ENCODE measurements around the gene LANCL2.

The LANCL2 gene

DNA sequence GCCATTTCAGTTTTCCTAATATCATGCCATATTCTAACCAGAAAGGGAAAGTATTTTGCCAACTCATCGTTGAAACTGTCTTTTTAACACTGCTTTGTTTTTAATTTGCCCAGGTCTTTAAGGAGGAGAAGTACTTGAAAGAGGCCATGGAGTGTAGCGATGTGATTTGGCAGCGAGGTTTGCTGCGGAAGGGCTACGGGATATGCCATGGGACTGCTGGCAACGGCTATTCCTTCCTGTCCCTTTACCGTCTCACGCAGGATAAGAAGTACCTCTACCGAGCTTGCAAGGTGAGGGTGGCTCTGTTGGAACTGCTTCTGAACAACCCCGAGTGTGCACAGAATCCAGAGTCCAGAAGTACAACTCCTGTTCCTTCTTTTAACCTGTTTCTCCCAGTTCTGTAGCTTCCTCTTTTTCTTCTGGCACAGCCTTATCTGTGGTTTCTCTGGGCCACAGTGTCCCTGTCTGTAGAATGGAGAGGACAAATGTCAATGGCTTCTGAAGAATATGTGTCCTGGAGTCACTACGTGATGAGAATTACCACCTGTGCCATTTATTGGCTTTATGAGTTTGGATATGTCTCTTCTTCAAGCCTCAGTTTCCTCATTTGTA lies 60.1 kb downstream of the LANCL2 start:
- Histone ChIP-seq H3K4me3 (replicated peaks; ENCODE audit: low read depth, low read length) (no peak overlapping the region), H3K36me3 (ENCODE audit: control insufficient read depth, insufficient read depth, low read length) (peaks cover 13% of the 10 kb centered on the region), H3K27me3 (replicated peaks; ENCODE audit: control insufficient read depth, insufficient read depth, low read length) (no peaks in the 10 kb centered on the region)
- no peak for DNase-seq (ENCODE audit: extremely low read depth, insufficient read length)
- TF ChIP-seq, protein P1, sequence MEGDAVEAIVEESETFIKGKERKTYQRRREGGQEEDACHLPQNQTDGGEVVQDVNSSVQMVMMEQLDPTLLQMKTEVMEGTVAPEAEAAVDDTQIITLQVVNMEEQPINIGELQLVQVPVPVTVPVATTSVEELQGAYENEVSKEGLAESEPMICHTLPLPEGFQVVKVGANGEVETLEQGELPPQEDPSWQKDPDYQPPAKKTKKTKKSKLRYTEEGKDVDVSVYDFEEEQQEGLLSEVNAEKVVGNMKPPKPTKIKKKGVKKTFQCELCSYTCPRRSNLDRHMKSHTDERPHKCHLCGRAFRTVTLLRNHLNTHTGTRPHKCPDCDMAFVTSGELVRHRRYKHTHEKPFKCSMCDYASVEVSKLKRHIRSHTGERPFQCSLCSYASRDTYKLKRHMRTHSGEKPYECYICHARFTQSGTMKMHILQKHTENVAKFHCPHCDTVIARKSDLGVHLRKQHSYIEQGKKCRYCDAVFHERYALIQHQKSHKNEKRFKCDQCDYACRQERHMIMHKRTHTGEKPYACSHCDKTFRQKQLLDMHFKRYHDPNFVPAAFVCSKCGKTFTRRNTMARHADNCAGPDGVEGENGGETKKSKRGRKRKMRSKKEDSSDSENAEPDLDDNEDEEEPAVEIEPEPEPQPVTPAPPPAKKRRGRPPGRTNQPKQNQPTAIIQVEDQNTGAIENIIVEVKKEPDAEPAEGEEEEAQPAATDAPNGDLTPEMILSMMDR (IDR thresholded peaks at IDR 0.05; ENCODE audit: insufficient read depth, low read length, poor library complexity, severe bottlenecking) = no peak

DNA sequence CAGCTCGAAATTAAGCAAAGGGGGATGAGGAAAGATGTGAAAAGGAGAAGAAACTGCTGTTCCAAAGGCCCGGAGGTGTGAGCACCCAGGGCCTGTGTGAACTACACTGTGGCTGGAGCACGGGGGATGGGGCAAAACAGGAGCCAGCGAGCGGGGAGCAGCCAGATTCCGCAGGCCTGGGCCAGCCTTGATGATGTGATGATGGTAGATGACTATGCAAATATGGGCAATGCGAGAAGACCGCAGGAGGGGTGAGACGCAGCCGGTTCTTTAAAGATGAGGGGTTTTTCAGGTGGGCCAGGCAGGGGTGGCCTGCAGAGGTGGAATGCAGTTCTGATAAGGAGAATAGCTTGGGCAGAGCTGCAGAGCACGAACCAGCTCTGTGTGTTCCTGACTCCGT lies 61.5 kb downstream of the LANCL2 start:
- Histone ChIP-seq H3K4me3 (replicated peaks; ENCODE audit: low read depth, low read length) (no peak overlapping the region), H3K36me3 (ENCODE audit: control insufficient read depth, insufficient read depth, low read length) (peaks cover 12% of the 10 kb centered on the region), H3K27me3 (replicated peaks; ENCODE audit: control insufficient read depth, insufficient read depth, low read length) (no peaks in the 10 kb centered on the region)
- DNase-seq (ENCODE audit: extremely low read depth, insufficient read length) = no peak
- TF ChIP-seq, protein P1 (IDR thresholded peaks at IDR 0.05; ENCODE audit: insufficient read depth, low read length, poor library complexity, severe bottlenecking) = no peak

DNA sequence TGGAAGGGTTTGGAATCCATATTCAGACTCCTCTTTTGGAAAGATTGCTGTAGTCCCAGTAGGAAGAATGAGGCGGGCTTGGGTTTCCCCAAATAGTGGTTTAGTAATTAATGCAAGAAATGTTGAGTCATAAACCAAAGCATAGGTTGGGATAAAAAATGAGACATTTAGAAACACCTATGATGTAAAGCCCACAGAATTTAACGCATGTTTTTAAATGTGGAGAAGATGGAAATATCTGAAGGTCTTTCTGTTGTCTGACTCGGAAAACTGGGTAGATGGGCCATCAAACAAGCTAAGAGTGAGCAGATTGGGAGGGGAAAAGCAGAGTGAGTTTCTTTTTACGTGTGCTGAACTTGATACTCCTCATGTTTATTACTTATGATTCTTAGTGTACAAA lies 62.2 kb downstream of the LANCL2 start:
- Histone ChIP-seq H3K27me3 (replicated peaks; ENCODE audit: control insufficient read depth, insufficient read depth, low read length) (no peaks in the 10 kb centered on the region), H3K36me3 (ENCODE audit: control insufficient read depth, insufficient read depth, low read length) (peaks cover 12% of the 10 kb centered on the region), H3K4me3 (replicated peaks; ENCODE audit: low read depth, low read length) (no peak overlapping the region)
- no peak for DNase-seq (ENCODE audit: extremely low read depth, insufficient read length)
- TF ChIP-seq, protein P1 (IDR thresholded peaks at IDR 0.05; ENCODE audit: insufficient read depth, low read length, poor library complexity, severe bottlenecking) = no peak

DNA sequence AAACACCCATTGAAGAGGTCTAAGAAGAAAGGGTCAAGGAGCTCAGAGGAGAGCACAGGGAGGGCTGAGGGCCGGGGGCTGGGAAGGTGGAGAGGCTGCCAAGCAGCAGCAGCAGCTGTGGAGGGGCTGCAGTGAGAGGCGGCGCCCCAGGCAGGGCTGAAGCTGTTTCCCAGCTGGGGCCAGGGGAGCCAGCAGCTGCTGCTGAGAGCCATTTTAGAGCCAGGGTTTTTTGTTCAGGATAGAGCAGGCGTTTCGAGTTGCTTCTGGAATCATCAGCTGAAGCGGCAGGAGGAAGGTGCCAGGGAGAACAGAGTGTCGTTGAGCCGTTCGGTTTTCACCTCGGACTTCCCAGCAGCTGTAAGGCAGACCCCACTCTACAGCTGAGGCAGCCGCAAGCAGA lies 62.7 kb downstream of the LANCL2 start:
- no peak overlapping the region for H3K4me3 ChIP-seq (replicated peaks; ENCODE audit: low read depth, low read length)
- no peaks in the 10 kb centered on the region for H3K27me3 ChIP-seq (replicated peaks; ENCODE audit: control insufficient read depth, insufficient read depth, low read length)
- TF ChIP-seq, protein P1 (IDR thresholded peaks at IDR 0.05; ENCODE audit: insufficient read depth, low read length, poor library complexity, severe bottlenecking) = no peak
- H3K36me3 ChIP-seq (ENCODE audit: control insufficient read depth, insufficient read depth, low read length) = peaks cover 13% of the 10 kb centered on the region
- DNase-seq (ENCODE audit: extremely low read depth, insufficient read length) = no peak

DNA sequence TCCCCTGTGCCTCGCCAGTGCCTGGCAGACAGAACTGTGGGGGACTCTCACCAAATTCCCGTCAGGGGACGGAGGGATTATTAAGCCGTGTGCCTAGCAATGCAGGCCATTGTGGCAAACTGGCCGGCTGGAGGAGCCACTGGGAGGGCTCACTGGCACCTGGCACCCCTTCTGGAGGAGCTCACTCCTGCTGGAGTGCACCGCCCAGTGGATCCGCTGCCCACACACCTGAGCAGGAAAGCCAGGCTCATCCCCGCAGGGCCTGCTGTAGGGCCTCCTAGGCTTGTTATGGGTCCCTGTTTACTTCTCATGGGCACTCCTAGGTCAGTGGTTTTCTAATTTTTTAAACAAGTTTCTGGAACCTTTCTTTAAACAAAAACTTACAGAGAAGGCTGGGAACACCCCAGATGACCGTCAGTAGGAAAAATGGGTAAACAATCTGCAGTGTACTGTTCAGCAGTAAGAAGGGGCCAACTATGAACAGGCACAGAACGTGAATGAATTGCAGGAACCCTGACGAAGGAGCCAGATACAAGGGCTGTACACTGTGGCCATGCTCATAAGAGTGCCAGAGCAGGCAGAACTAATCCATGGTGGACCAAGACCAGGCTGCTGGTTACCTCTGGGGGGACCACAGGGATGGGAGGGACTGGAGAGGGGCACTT lies 64.8 kb downstream of the LANCL2 start:
- no peak for DNase-seq (ENCODE audit: extremely low read depth, insufficient read length)
- no peak overlapping the region for H3K4me3 ChIP-seq (replicated peaks; ENCODE audit: low read depth, low read length)
- peaks cover 13% of the 10 kb centered on the region for H3K36me3 ChIP-seq (ENCODE audit: control insufficient read depth, insufficient read depth, low read length)
- TF ChIP-seq, protein P1 (IDR thresholded peaks at IDR 0.05; ENCODE audit: insufficient read depth, low read length, poor library complexity, severe bottlenecking) = no peak
- no peaks in the 10 kb centered on the region for H3K27me3 ChIP-seq (replicated peaks; ENCODE audit: control insufficient read depth, insufficient read depth, low read length)

Data from GM06990 (cell line).